Measurements from ENCODE around the gene ATP8A2.
"Not testable (repeated sequence)": the region's sequence is repeated elsewhere in the genome, so short reads cannot be mapped to it uniquely, and the experiment has no call there.

Gene ATP8A2

DNA sequence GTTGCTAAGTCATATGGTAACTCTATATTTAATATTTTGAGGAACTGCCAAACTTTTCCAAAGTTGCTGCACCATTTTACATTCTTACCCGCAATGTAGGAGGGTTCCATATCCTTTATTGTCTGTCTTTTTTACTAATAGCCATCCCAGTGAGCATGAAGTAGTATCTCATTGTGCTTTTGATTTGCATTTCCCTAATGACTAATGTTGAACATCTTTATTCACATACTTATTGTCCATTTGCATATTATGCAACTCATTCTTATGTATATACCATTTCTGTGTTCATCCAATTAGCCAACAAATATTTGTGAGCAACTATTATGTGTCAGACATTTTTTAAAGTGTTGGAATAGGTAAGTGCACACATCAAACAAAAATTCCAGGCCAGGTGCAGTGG is 20.4 kb upstream of the ATP8A2 start:
- H3K4me3 ChIP-seq, result no peak overlapping the region
- TF ChIP-seq, protein P1, sequence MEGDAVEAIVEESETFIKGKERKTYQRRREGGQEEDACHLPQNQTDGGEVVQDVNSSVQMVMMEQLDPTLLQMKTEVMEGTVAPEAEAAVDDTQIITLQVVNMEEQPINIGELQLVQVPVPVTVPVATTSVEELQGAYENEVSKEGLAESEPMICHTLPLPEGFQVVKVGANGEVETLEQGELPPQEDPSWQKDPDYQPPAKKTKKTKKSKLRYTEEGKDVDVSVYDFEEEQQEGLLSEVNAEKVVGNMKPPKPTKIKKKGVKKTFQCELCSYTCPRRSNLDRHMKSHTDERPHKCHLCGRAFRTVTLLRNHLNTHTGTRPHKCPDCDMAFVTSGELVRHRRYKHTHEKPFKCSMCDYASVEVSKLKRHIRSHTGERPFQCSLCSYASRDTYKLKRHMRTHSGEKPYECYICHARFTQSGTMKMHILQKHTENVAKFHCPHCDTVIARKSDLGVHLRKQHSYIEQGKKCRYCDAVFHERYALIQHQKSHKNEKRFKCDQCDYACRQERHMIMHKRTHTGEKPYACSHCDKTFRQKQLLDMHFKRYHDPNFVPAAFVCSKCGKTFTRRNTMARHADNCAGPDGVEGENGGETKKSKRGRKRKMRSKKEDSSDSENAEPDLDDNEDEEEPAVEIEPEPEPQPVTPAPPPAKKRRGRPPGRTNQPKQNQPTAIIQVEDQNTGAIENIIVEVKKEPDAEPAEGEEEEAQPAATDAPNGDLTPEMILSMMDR (IDR thresholded peaks at IDR 0.05), result no peak

DNA sequence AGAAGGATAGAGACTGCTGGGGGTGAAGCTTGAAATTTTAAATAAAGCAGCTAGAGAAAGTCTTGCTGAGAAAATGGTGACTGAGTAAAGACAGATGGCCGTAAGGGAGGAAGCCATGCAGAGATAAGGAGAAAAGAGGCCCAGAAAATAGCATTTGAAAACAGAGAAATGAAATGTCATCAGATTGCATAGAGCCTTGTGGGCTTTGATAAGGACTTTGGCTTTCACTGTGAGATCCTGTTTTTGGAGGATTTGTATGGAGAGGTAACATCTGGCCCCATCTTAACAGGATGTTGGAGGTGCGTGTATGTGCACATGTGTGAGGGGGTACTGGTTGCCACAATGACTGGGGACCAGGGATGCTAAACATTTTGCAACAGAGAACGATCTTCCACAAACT is 19.5 kb upstream of the ATP8A2 start:
- TF ChIP-seq, protein P1 (IDR thresholded peaks at IDR 0.05), result no peak
- no peak for DNase-seq (ENCODE audit: low spot score)
- H3K4me3 ChIP-seq, result no peak overlapping the region
- no peak overlapping the region for H3K27ac ChIP-seq

More for the DNA sequence above, 20.4 kb upstream of the ATP8A2 start:
- H3K27ac ChIP-seq, result no peak overlapping the region
- DNase-seq (ENCODE audit: low spot score), result no peak

GRCh38 chr13:25352806-25353205 is 19.0 kb upstream of the ATP8A2 start:
- DNase-seq (ENCODE audit: low spot score), result no peak
- Histone ChIP-seq H3K4me3 (no peak overlapping the region), H3K27ac (no peak overlapping the region)
- TF ChIP-seq, protein P1 (IDR thresholded peaks at IDR 0.05), result no peak

DNA sequence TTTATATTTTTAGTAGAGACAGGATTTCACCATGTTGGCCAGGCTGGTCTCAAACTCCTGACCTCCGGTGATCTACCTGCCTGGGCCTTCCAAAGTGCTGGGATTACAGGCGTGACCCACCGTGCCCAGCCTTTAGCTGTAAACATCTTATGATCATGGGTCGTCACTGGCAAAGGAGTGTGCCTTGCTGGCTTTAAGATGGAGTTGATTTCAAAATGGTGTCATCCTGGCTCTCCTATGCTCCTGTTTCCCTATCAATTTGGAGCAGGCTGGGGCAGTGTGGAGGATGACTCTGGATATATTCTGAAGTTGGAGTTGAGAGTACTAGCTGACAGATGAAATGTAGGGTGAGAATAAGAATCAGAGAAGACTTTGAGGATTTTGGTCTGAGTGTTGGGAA is 18.4 kb upstream of the ATP8A2 start:
- DNase-seq (ENCODE audit: low spot score), result no peak
- no peak overlapping the region for H3K27ac ChIP-seq
- TF ChIP-seq, protein P1 (IDR thresholded peaks at IDR 0.05), result no peak
- H3K4me3 ChIP-seq, result no peak overlapping the region

GRCh38 chr13:25354377-25354776 is 17.4 kb upstream of the ATP8A2 start:
- Histone ChIP-seq H3K4me3 (no peak overlapping the region), H3K27ac (no peak overlapping the region)
- DNase-seq (ENCODE audit: low spot score), result no peak
- TF ChIP-seq, protein P1 (IDR thresholded peaks at IDR 0.05), result no peak

DNA sequence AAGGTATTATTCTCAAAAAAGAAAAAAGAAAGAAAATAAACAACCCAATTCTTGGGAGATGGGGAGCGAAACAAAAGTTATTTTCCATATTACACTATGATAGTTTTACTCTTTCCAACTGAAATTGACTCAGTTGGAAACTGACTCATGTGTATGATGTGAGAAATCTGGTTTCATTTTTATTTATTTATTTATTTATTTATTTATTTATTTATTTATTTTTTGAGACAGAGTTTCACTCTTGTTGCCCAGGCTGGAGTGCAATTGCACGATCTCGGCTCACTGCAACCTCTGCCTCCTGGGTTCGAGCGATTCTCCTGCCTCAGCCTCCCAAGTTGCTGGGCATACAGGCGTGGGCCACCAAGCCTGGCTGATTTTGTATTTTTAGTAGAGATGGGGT is 11.3 kb upstream of the ATP8A2 start:
- not testable (repeated sequence) for H3K27ac ChIP-seq; DNase-seq (ENCODE audit: low spot score)

DNA sequence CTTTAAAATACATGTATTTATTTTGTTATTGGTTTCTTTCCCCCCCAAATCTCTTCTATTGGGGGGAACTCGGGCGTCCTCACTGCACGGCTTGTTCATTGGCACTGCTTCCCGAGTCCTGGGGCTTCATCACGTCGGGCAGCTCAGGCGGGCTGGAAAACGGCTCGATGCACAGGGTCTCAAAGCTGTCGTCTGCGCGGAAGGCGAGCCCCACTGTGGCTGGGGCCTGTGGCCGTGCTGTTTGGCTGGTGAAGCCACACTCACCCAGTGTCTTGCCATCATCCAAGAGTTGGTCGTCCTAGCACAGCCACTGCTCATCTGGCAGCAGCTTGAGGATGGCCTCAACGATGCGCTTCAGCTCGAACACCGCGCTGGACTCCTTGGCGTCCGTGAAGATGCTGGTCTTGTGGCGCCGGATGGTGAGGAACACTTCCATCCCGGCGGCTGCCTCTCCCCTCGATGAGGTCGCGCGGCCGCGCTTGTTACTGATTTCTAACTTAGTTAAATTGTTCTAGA is 6.0 kb upstream of the ATP8A2 start:
- no peak overlapping the region for H3K4me3 ChIP-seq
- H3K27ac ChIP-seq, result no peak overlapping the region
- TF ChIP-seq, protein P1 (IDR thresholded peaks at IDR 0.05), result no peak
- DNase-seq (ENCODE audit: low spot score), result no peak

More for the DNA sequence above, 11.3 kb upstream of the ATP8A2 start:
- H3K4me3 ChIP-seq, result not testable (repeated sequence)

Measured in coronary artery (tissue), 2 donors.